Activated CD4-positive, alpha-beta T cell treated with anti-CD3 and anti-CD28 coated beads, Interleukin-2, amount 50 U/mL, for 48 hours (primary cell): ENCODE results near the gene PRM1.

ENCODE experiments used
- DNase-seq, 2 experiments: peaks; one replicate each; pipeline ENCODE4 v3.0.0-alpha.2; 2020

The PRM1 gene

DNA sequence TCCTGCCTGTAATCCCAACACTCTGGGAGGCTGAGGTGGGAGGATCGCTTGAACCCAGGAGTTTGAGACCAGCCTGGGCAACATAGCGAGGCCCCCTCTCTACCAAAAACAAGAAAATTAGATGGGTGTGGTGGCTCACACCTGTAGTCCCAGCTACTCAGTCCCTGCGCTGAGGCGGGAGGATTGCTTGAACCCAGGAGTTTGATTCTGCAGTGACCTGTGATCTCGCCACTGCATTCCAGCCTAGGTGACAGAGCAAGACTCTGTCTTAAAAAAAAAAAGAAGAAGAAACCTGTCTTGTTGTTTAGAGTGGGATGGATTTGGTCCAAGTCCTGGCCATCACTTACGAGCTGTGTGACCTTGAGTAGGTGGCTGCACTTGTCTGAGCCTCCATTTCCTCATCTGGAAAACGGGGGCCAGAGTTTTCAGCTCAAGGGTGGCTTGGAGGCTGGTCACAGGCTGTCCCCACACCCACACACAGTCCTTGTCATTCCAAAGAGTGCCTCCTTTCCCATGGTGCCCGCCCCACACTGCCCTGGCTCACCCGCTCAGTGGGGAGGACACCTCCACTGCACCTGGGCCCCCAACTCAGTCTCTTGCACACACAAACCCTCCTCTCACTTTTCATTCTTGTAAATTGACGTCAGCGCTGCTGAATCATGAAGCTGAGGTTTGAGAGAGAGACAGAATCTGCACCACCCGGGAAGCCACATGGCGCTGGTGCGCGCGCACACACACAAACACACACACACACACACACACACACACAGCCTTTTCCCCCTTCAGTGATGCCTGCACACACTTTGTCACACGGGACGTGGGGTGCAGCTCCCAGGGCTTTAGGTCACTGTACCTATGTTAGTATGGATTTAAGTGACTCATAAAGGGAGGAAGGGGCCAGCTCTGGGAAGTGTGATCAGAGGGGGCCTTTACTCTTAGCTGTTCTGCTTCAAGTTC is 29.3 kb downstream of the PRM1 start:
- DNase-seq, result peak; percentile 88 to 90

GRCh38 chr16:11250786-11251524 is 30.2 kb downstream of the PRM1 start:
- DNase-seq, result peak in 1 of 2 experiments; percentile 42

GRCh38 chr16:11250091-11250785 is 30.9 kb downstream of the PRM1 start:
- peak; percentile 50 to 61 for DNase-seq

GRCh38 chr16:11249233-11250061 is 31.7 kb downstream of the PRM1 start:
- peak in 1 of 2 experiments; percentile 43 for DNase-seq

- DNase-seq, result peak in 1 of 2 experiments; percentile 36
Measured at GRCh38 chr16:11248133-11248532, 33.0 kb downstream of the PRM1 start.

DNA sequence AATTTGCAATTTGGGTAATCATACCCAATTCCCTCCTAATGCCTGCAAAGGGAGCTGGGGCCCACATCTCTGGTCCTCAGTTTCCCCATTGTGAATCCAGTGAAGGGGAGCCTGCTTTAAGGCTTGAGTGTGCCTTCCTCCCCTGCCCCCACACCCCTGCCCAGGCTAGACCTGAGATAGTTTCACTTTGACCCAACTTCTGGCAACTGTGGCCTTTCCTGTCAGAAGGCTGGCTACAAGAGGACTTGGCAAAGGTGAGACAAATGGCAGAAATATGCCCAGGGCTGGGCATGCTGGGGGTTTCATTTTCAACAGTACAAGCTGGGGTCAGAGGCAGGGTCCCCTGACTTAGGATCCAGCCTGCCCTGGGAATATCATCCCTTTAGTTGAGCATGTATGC is 35.1 kb downstream of the PRM1 start:
- peak in 1 of 2 experiments; percentile 54 for DNase-seq

GRCh38 chr16:11245222-11245737 is 35.9 kb downstream of the PRM1 start:
- no peak for DNase-seq

GRCh38 chr16:11242658-11243057 is 38.5 kb downstream of the PRM1 start:
- no peak for DNase-seq

- DNase-seq, result no peak
Measured at GRCh38 chr16:11241480-11242204, 39.5 kb downstream of the PRM1 start.

DNA sequence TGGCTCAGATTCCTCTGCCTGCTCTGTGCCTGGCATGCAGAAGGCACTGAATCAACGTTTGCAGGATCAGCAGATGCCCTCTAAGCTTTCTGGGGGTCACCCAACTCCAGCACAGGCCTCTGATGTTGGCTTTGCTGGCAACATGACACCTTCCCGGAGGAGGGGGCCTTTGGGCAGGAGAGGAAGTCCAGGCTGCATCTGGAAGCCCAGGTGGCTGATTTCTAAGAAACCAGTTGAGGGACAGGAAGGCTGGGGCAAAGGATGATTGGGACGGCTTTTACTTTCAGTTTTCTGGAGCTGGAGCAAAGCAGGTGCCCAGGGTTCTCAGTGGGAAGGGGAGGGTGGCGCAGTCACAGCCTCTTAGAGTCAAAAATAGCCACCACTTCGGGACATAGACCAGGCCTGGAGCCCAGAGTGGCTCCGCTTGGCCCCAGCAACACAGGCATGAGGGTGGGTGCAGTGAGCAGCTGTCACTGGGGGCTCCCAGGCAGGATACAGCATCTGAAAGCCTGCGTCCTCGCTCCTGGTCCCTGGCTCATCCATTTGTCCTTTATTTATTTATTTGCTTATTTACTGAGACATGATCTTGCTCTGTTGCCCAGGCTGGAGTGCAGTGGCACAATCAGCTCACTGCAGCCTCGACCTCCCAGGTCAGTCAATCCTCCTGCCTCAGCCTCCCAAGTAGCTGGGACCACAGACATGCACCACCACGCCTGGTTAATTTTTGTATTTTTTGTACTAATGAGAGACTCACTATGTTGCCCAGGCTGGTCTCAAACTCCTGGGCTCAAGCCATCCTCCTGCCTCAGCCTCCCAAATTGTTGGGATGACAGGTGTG is 40.3 kb downstream of the PRM1 start:
- no peak for DNase-seq

DNA sequence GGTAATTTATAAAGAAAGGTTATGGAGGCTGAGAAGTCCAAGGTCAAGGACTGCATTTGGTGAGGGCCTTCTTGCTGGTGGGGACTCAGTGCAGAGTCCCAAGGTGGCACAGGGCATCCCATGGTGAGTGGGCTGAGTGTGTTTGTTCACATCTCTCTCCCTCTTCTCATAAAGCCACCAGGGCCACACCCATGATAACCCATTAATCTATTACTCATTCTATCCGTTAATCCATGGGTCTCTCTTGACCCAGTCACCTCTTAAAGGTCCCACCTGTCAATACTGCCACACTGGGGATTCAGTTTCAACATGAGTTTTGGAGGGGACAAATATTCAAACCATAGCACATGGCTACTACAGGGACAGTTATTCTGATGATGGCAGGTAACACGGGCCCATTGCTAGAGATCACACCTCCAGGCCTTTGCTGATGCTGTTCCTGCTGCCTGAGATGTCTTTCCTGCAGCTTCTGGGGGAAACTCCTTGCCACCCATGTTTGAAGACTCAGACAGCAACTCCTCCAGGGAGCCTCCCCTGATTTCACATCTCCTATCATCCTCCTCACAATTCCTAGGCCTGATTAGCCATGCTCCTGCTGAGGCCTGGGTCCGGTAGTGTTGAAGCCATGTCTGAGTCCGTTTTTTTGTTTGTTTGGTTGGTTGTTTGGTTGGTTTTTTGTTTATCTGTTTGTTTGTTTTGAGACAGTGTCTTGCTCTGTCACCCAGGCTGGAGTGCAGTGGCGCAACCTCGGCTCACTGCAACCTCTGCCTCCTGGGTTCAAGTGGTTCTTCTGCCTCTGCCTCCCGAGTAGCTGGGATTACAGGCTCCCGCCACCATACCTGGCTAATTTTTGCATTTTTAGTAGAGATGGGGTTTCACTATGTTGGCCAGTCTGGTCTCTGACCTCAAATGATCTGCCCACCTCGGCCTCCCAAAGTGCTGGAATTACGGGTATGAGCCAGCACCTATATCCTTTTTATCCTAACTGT is 41.2 kb downstream of the PRM1 start:
- no peak for DNase-seq

GRCh38 chr16:11238272-11239202 is 42.6 kb downstream of the PRM1 start:
- no peak for DNase-seq

GRCh38 chr16:11236461-11237254 is 44.5 kb downstream of the PRM1 start:
- peak in 1 of 2 experiments; percentile 8 for DNase-seq

DNA sequence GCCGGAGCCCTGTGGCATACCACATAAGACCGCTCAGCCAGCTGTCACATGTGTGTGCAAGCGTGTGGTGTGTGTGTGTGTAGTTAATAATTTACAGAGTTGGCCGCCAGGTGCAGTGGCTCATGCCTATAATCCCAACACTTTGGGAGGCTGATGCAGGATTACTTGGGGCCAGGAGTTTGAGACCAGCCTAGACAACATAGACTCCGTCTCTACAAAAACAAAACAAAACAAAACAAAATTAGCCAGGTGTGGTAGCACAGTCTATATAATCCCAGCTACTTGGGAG is 45.5 kb downstream of the PRM1 start:
- DNase-seq, result no peak

DNA sequence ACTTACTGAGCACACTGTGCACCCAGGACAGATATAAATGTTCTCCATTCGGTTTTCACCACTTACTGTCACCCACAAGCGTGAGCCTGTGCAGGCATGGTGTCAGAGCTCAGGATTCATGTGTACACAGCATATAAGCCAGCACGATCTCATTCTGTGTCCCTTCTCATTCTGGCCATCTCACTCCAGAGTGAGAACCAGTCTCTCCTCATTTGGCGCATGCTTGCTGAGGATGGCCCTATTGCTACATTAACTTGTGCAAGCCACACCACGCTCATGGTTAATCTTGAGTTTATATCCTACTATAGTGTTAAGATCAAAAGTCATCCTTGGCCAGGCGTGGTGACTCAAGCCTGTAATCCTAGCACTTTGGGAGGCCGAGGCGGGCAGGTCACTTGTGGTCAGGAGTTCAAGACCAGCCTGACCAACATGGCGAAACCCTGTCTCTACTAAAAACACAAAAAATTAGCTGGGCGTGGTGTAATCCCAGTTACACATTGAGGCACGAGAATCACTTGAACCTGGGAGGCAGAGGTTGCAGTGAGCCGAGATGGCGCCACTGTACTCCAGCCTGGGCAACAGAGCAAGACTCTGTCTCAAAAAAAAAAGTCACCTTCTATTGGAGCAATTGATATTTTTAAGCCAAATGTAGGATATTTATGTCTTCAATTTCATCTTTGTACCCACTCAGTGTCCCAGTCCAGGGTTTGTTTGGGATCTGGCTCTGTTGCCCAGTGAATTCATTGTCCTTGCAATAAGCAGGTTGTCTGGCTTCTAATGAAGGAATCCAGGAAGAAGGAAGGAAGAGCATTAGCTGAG is 46.0 kb downstream of the PRM1 start:
- DNase-seq, result no peak

- peak; percentile 86 to 90 for DNase-seq
Measured at GRCh38 chr16:11233727-11234376, 47.3 kb downstream of the PRM1 start.
